ENCODE measurements around the gene CDH6.
"Not testable (repeated sequence)": the region's sequence is repeated elsewhere in the genome, so short reads cannot be mapped to it uniquely, and the experiment has no call there.

The CDH6 gene

GRCh38 chr5:31361234-31361633, 167.7 kb downstream of the CDH6 start:
- Histone ChIP-seq H3K9me3 (ENCODE audit: control insufficient read depth, low read length) (no peaks in the 10 kb centered on the region), H3K9ac (no peak overlapping the region), H3K27ac (no peak overlapping the region), H2AFZ (no peak overlapping the region), H3K36me3 (ENCODE audit: control insufficient read depth, insufficient read depth, low read length) (no peaks in the 10 kb centered on the region), H3K79me2 (no peaks in the 10 kb centered on the region), H3K4me1 (no peaks in the 10 kb centered on the region), H3K4me2 (ENCODE audit: low read length) (no peak overlapping the region), H3K27me3 (ENCODE audit: control insufficient read depth, insufficient read depth, low read length) (no peaks in the 10 kb centered on the region), H3K4me3 (ENCODE audit: low read depth, low read length) (no peak overlapping the region)
- TF ChIP-seq CTCF (IDR thresholded peaks at IDR 0.05) = no peak

- not testable (repeated sequence) for H3K4me2 ChIP-seq (ENCODE audit: low read length); H3K27ac ChIP-seq; H3K9me3 ChIP-seq (ENCODE audit: control insufficient read depth, low read length); H3K4me1 ChIP-seq; H3K36me3 ChIP-seq (ENCODE audit: control insufficient read depth, insufficient read depth, low read length); H2AFZ ChIP-seq; H3K9ac ChIP-seq; H3K4me3 ChIP-seq (ENCODE audit: low read depth, low read length); H3K79me2 ChIP-seq; H3K27me3 ChIP-seq (ENCODE audit: control insufficient read depth, insufficient read depth, low read length)
These were observed 168.4 kb downstream of the CDH6 start for GRCh38 chr5:31361704-31362528.

GRCh38 chr5:31362529-31362900, 169.0 kb downstream of the CDH6 start:
- no peaks in the 10 kb centered on the region for H3K9me3 ChIP-seq (ENCODE audit: control insufficient read depth, low read length)
- no peaks in the 10 kb centered on the region for H3K4me1 ChIP-seq
- no peak overlapping the region for H3K4me2 ChIP-seq (ENCODE audit: low read length)
- H2AFZ ChIP-seq = no peak overlapping the region
- no peaks in the 10 kb centered on the region for H3K79me2 ChIP-seq
- H3K27ac ChIP-seq = no peak overlapping the region
- H3K36me3 ChIP-seq (ENCODE audit: control insufficient read depth, insufficient read depth, low read length) = no peaks in the 10 kb centered on the region
- no peak overlapping the region for H3K9ac ChIP-seq
- TF ChIP-seq CTCF (IDR thresholded peaks at IDR 0.05) = no peak
- no peak overlapping the region for H3K4me3 ChIP-seq (ENCODE audit: low read depth, low read length)
- no peaks in the 10 kb centered on the region for H3K27me3 ChIP-seq (ENCODE audit: control insufficient read depth, insufficient read depth, low read length)

GRCh38 chr5:31362931-31363568, 169.6 kb downstream of the CDH6 start:
- H2AFZ ChIP-seq = no peak overlapping the region
- no peak overlapping the region for H3K27ac ChIP-seq
- TF ChIP-seq CTCF (IDR thresholded peaks at IDR 0.05) = no peak
- no peaks in the 10 kb centered on the region for H3K27me3 ChIP-seq (ENCODE audit: control insufficient read depth, insufficient read depth, low read length)
- no peak overlapping the region for H3K9ac ChIP-seq
- no peak overlapping the region for H3K4me2 ChIP-seq (ENCODE audit: low read length)
- H3K4me3 ChIP-seq (ENCODE audit: low read depth, low read length) = no peak overlapping the region
- H3K36me3 ChIP-seq (ENCODE audit: control insufficient read depth, insufficient read depth, low read length) = no peaks in the 10 kb centered on the region
- no peaks in the 10 kb centered on the region for H3K79me2 ChIP-seq
- no peaks in the 10 kb centered on the region for H3K9me3 ChIP-seq (ENCODE audit: control insufficient read depth, low read length)
- H3K4me1 ChIP-seq = no peaks in the 10 kb centered on the region

- Histone ChIP-seq H3K4me1 (no peaks in the 10 kb centered on the region), H3K79me2 (no peaks in the 10 kb centered on the region), H3K4me3 (ENCODE audit: low read depth, low read length) (no peak overlapping the region), H3K9me3 (ENCODE audit: control insufficient read depth, low read length) (no peaks in the 10 kb centered on the region), H3K9ac (no peak overlapping the region), H2AFZ (no peak overlapping the region), H3K4me2 (ENCODE audit: low read length) (no peak overlapping the region), H3K36me3 (ENCODE audit: control insufficient read depth, insufficient read depth, low read length) (peaks cover 2% of the 10 kb centered on the region), H3K27ac (no peak overlapping the region), H3K27me3 (ENCODE audit: control insufficient read depth, insufficient read depth, low read length) (no peaks in the 10 kb centered on the region)
- no peak for TF ChIP-seq CTCF (IDR thresholded peaks at IDR 0.05)
These were observed 171.6 kb downstream of the CDH6 start for GRCh38 chr5:31364881-31365636.

All from parathyroid adenoma (tissue), 2 donors.